NT2/D1 (cell line): ENCODE results near the gene CST9L.

Experiments
- SUZ12 ChIP-seq: IDR thresholded peaks from 2 replicates; pipeline ENCODE4 v1.6.1; 2011; ENCODE audit not compliant: insufficient read length, insufficient read depth; ENCODE audit errors: extremely low read depth
- YY1 ChIP-seq: IDR thresholded peaks from 2 replicates; pipeline ENCODE4 v1.6.1; 2011; ENCODE audit not compliant: insufficient read length, insufficient read depth
- ZNF274 ChIP-seq: IDR thresholded peaks from 2 replicates; pipeline ENCODE4 v1.6.1; 2011; ENCODE audit warnings: mild to moderate bottlenecking, low read depth, low read length

GRCh38 chr20:23528867-23529431 is 39.3 kb downstream of the CST9L start:
- TF ChIP-seq SUZ12 = no peak
- TF ChIP-seq YY1 = no peak
- TF ChIP-seq ZNF274 = no peak
